B cell (primary cell): ENCODE data around the gene MAP3K4. TPM values are rescaled to one million over a fixed set of nuclear protein-coding genes. Genes with fewer than 3 reads are reported as not detected.

Experiments
- ATAC-seq: fragments of 200-7000 bp; cut with Tn5 transposase; one replicate; pipeline ENCODE4 v1.10.0; 2021; ENCODE audit warnings: low read depth, mild to moderate bottlenecking, moderate number of reproducible peaks, moderate library complexity
- CTCF ChIA-PET: fragments of 350-600 bp; sonication (Branson Sonifier 250); formaldehyde crosslinking; loops from one replicate; lab custom pipeline; 2021; ENCODE audit warnings: antibody characterized with exemption, inconsistent platforms; lab: Charles Lee
- POLR2A ChIA-PET: fragments of 350-600 bp; sonication (Branson Sonifier 250); formaldehyde crosslinking; loops from one replicate; lab custom pipeline; 2021; ENCODE audit warnings: antibody characterized with exemption; lab: Charles Lee
- DNase-seq: peaks from one replicate; pipeline ENCODE4 v3.0.0; 2013
- H2AFZ ChIP-seq: 2 replicates; pipeline ENCODE4 v1.6.1; 2012; ENCODE audit warnings: mild to moderate bottlenecking, low read depth, low read length; ENCODE audit not compliant: insufficient read depth, poor library complexity, severe bottlenecking
- H3K27ac ChIP-seq, 2 donors: 1 replicate in 1 of 2; 2 replicates in 1 of 2; pipeline ENCODE4 v1.5.1; 2012 to 2013; ENCODE audit warnings: low read length in 2 of 2, mild to moderate bottlenecking in 2 of 2, moderate library complexity in 1 of 2
- H3K27me3 ChIP-seq, 4 experiments: fragments of 200-600 bp in 1 of 4; sonication (generic) in 1 of 4; replicated peaks in 1 of 4; 1 replicate in 2 of 4; 2 replicates in 2 of 4; pipeline versions ENCODE4 v1.6.1 to v1.7.0; 2013 to 2016; ENCODE audit warnings: low read length in 3 of 4, mild to moderate bottlenecking in 2 of 4, mixed read lengths in 1 of 4, moderate library complexity in 1 of 4; ENCODE audit not compliant: insufficient read depth in 4 of 4, control insufficient read depth in 3 of 4; ENCODE audit errors: control extremely low read depth in 1 of 4
- H3K36me3 ChIP-seq, 2 experiments: replicated peaks in 1 of 2; 1 replicate in 1 of 2; 2 replicates in 1 of 2; pipeline versions ENCODE4 v1.6.1 to v1.7.1; 2013; ENCODE audit warnings: low read length in 1 of 2; ENCODE audit not compliant: insufficient read depth in 2 of 2, control insufficient read depth in 1 of 2; ENCODE audit errors: control extremely low read depth in 1 of 2, extremely low read depth in 1 of 2
- H3K4me1 ChIP-seq, 2 donors: fragments of 200-600 bp in 1 of 2; sonication (generic) in 1 of 2; 1 replicate in 1 of 2; 2 replicates in 1 of 2; pipeline versions ENCODE4 v1.5.1 to v1.6.1; 2013 to 2017; ENCODE audit warnings: low read length in 2 of 2; ENCODE audit not compliant: control insufficient read depth in 2 of 2, insufficient read depth in 2 of 2
- H3K4me2 ChIP-seq: replicated peaks from 2 replicates; pipeline ENCODE3; 2012; ENCODE audit warnings: mild to moderate bottlenecking, low read depth, low read length; ENCODE audit not compliant: poor library complexity, severe bottlenecking
- H3K4me3 ChIP-seq, 5 experiments: fragments of 200-600 bp in 1 of 5; sonication (generic) in 1 of 5; 1 replicate in 3 of 5; 2 replicates in 2 of 5; pipeline versions ENCODE4 v1.5.1 to v1.7.0; 2011 to 2016; ENCODE audit warnings: low read length in 4 of 5, mild to moderate bottlenecking in 4 of 5, low read depth in 2 of 5, control low read depth in 1 of 5, moderate library complexity in 1 of 5; ENCODE audit not compliant: insufficient read depth in 1 of 5; ENCODE audit errors: control extremely low read depth in 1 of 5, extremely low read depth in 1 of 5
- H3K79me2 ChIP-seq: fragments of 200-600 bp; sonication (generic); one replicate; pipeline ENCODE4 v1.6.0; 2016; ENCODE audit warnings: low read length; ENCODE audit not compliant: control insufficient read depth, insufficient read depth
- H3K9ac ChIP-seq: fragments of 200-600 bp; sonication (generic); 2 replicates; pipeline ENCODE4 v1.6.1; 2017; ENCODE audit warnings: mild to moderate bottlenecking, low read length, moderate library complexity
- H3K9me3 ChIP-seq, 3 donors: one replicate each; pipeline versions ENCODE4 v1.6.1 to v1.7.1; 2013; ENCODE audit warnings: low read length in 2 of 3; ENCODE audit not compliant: control insufficient read depth in 2 of 3, insufficient read depth in 1 of 3; ENCODE audit errors: control extremely low read depth in 1 of 3
- H4K20me1 ChIP-seq: 2 replicates; pipeline ENCODE4 v1.6.0; 2012; ENCODE audit warnings: mild to moderate bottlenecking, low read length; ENCODE audit not compliant: insufficient read depth, control insufficient read depth, poor library complexity, severe bottlenecking
- H3K27ac Mint-ChIP-seq: one replicate; pipeline ENCODE4 v1.8.0; 2021; ENCODE audit warnings: mixed read lengths
- H3K27me3 Mint-ChIP-seq: one replicate; pipeline ENCODE4 v1.8.0; 2021; ENCODE audit warnings: mixed read lengths
- H3K4me1 Mint-ChIP-seq: one replicate; pipeline ENCODE4 v1.8.0; 2021; ENCODE audit warnings: mixed read lengths
- H3K4me3 Mint-ChIP-seq: one replicate; pipeline ENCODE4 v1.8.0; 2021; ENCODE audit warnings: mixed read lengths
- H3K9me3 Mint-ChIP-seq: one replicate; pipeline ENCODE4 v1.8.0; 2022; ENCODE audit warnings: mixed read lengths; ENCODE audit not compliant: insufficient read depth
- CTCF ChIP-seq: fragments of 200-600 bp; IDR thresholded peaks from one replicate; pipeline ENCODE4 v1.8.0; 2022; ENCODE audit warnings: antibody characterized with exemption, mild to moderate bottlenecking
- EZH2 ChIP-seq: IDR thresholded peaks from 2 replicates; pipeline ENCODE4 v1.6.1; 2012; ENCODE audit warnings: borderline replicate concordance, low read depth, mild to moderate bottlenecking, moderate library complexity, low read length; ENCODE audit not compliant: insufficient read depth, poor library complexity, severe bottlenecking
- WGBS: methylation state at CpG from one replicate; pipeline ENCODE4 v1.1.5; 2013; ENCODE audit warnings: missing lambda C conversion rate; ENCODE audit not compliant: insufficient coverage; 5-methylcytosine and 5-hydroxymethylcytosine counted together
- intact Hi-C: fragments of 100-400 bp; cut with micrococcal nuclease; formaldehyde crosslinking; loops from one replicate; pipeline ENCODE4 v1.10.0; 2022
- polyA plus RNA-seq: library from polyadenylated mRNA; depleted of rRNA; stranded (reverse); fragments of >200 nt; gene quantifications from 2 replicates; pipeline ENCODE4 v1.2.3, GENCODE V29; 2012
- total RNA-seq, 2 donors: library from RNA; stranded (reverse); fragments of 120-200 nt in 1 of 2; gene quantifications; 1 replicate in 1 of 2; 2 replicates in 1 of 2; pipeline versions ENCODE4 v1.2.3 to v1.2.4, GENCODE V29; 2013 to 2022

The MAP3K4 gene
- total and polyA plus RNA-seq, 2 donors (not counting 1 experiment from before 2014, with no cell fraction given) = 24.4 to 105 TPM

- H3K4me3 Mint-ChIP-seq = no peak overlapping the region
- Histone ChIP-seq H4K20me1 (peaks cover 30% of the 10 kb centered on the region), H3K4me1 (peaks cover 19 to 23% of the 10 kb centered on the region in 2 donors), H3K4me2 (no peak overlapping the region), H2AFZ (no peak overlapping the region), H3K79me2 (peaks cover 41% of the 10 kb centered on the region), H3K27me3 (no peaks in the 10 kb centered on the region), H3K27ac (no peak overlapping the region), H3K4me3 (no peak overlapping the region), H3K36me3 (peaks cover 0 to 10% of the 10 kb centered on the region in 2 experiments), H3K9ac (no peak overlapping the region), H3K9me3 (no peaks in the 10 kb centered on the region)
- no CpG with 5 or more reads among the region's 3 CpGs for WGBS
- TF ChIP-seq EZH2 (no peak), CTCF (no peak)
- intact Hi-C loops = no loop called here
- ChIA-PET POLR2A (no interaction called here), CTCF (no interaction called here)
- ATAC-seq = no peak
- H3K9me3 Mint-ChIP-seq = no peaks in the 10 kb centered on the region
- no peak overlapping the region for H3K27ac Mint-ChIP-seq
- no peak for DNase-seq
- peaks cover 54% of the 10 kb centered on the region for H3K4me1 Mint-ChIP-seq
- H3K27me3 Mint-ChIP-seq = no peaks in the 10 kb centered on the region
Observed at GRCh38 chr6:161031721-161032495, 40.3 kb downstream of the MAP3K4 start.

GRCh38 chr6:161033667-161034066, 42.1 kb downstream of the MAP3K4 start:
- Histone ChIP-seq H3K9ac (no peak overlapping the region), H3K4me2 (no peak overlapping the region), H4K20me1 (peaks cover 19% of the 10 kb centered on the region), H3K9me3 (no peaks in the 10 kb centered on the region), H2AFZ (no peak overlapping the region), H3K27ac (no peak overlapping the region), H3K27me3 (no peaks in the 10 kb centered on the region), H3K4me3 (no peak overlapping the region), H3K4me1 (peaks cover 15 to 18% of the 10 kb centered on the region in 2 donors), H3K79me2 (peaks cover 29% of the 10 kb centered on the region), H3K36me3 (peaks cover 0 to 22% of the 10 kb centered on the region in 2 experiments)
- Mint-ChIP-seq H3K4me3 (no peak overlapping the region), H3K9me3 (no peaks in the 10 kb centered on the region), H3K27ac (no peak overlapping the region), H3K27me3 (no peaks in the 10 kb centered on the region), H3K4me1 (peaks cover 38% of the 10 kb centered on the region)
- POLR2A ChIA-PET = no interaction called here
- CTCF ChIA-PET = no interaction called here
- DNase-seq (no peak), ATAC-seq (no peak)
- 100% methylated on average over 1 of the region's 5 CpGs for WGBS
- intact Hi-C loops = no loop called here
- TF ChIP-seq EZH2 (no peak), CTCF (no peak)
